Tibial nerve (tissue), 4 donors: ENCODE measurements around the gene STK17B. TPM values are rescaled to one million over a fixed set of nuclear protein-coding genes. Genes with fewer than 3 reads are reported as not detected.

Source experiments
- DNase-seq, 2 donors: peaks; one replicate each; pipeline ENCODE4 v3.0.0-alpha.2; 2019; ENCODE audit warnings: low spot score in 2 of 2
- H3K27ac ChIP-seq, 4 donors: fragments of 200-600 bp; sonication (generic) in 3 of 4; one replicate each; pipeline ENCODE4 v1.5.1; 2017 to 2019; ENCODE audit warnings: mild to moderate bottlenecking in 1 of 4
- H3K27me3 ChIP-seq, 2 donors: fragments of 200-600 bp; sonication (generic) in 1 of 2; one replicate each; pipeline versions ENCODE4 v1.5.1 to v1.6.0; 2017 to 2019
- H3K36me3 ChIP-seq, 3 donors: fragments of 200-600 bp; sonication (generic); one replicate each; pipeline ENCODE4 v1.5.1; 2018 to 2019
- H3K4me1 ChIP-seq, 4 donors: fragments of 200-600 bp; sonication (generic) in 3 of 4; one replicate each; pipeline ENCODE4 v1.5.1; 2017 to 2019
- H3K4me3 ChIP-seq, 4 donors: fragments of 200-600 bp; sonication (generic) in 3 of 4; one replicate each; pipeline ENCODE4 v1.5.1; 2017 to 2019; ENCODE audit warnings: mild to moderate bottlenecking in 1 of 4, moderate library complexity in 1 of 4
- H3K9me3 ChIP-seq, 4 donors: fragments of 200-600 bp; sonication (generic) in 3 of 4; one replicate each; pipeline ENCODE4 v1.5.1; 2017 to 2019
- EP300 ChIP-seq, 2 donors: sonication (generic); formaldehyde crosslinking; IDR thresholded peaks; one replicate each; pipeline ENCODE4 v1.6.1; 2017; ENCODE audit warnings: antibody characterized with exemption in 2 of 2, mild to moderate bottlenecking in 1 of 2
- POLR2A ChIP-seq, 2 donors: fragments of 450-650 bp; IDR thresholded peaks; one replicate each; pipeline ENCODE4 v1.6.1; 2017; ENCODE audit warnings: antibody characterized with exemption in 2 of 2, mild to moderate bottlenecking in 2 of 2, moderate library complexity in 2 of 2
- WGBS, 2 donors: methylation state at CpG; one replicate each; pipeline ENCODE4 v1.1.5; 2018; 5-methylcytosine and 5-hydroxymethylcytosine counted together
- total RNA-seq, 4 donors: library from RNA; depleted of rRNA; stranded (reverse); fragments of >200 nt; gene quantifications; one replicate each; pipeline ENCODE4 v1.1.0, GENCODE V29; 2016
- TF ChIP-seq, protein P1 (sequence below), 5 experiments: fragments of 200-600 bp in 3 of 5; fragments of 450-650 bp in 2 of 5; sonication (generic) in 3 of 5; IDR thresholded peaks; one replicate each; pipeline ENCODE4 v1.5.1; 2016 to 2019; ENCODE audit warnings: antibody characterized with exemption in 5 of 5, mild to moderate bottlenecking in 3 of 5, moderate library complexity in 2 of 5

The STK17B gene
- total RNA-seq, 4 donors from 2014 or later = 35.1 to 73.9 (median 45.4) TPM

DNA sequence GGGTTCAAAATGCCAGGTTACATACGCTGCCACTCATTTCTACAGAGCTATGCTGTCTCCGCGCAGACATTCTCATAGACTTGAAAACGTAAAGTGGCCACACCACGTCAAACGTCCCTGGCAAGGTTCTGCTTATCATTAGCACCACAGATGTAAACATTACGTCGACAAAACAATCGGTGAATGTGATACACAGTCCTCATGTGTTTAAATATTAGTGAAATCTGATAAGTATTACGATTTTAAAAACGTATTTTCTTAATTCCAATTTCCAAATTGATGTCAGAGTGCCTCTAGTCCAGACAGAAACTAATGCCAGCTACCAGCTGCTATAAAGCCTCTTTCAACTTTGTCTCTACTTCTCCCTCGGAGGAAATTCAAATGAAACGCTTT lies 1.2 kb downstream of the STK17B start:
- TF ChIP-seq EP300 (IDR thresholded peaks at IDR 0.05) (peak in 1 of 2 donors; percentile 38), POLR2A (IDR thresholded peaks at IDR 0.05) (peak in 1 of 2 donors; percentile 8)
- TF ChIP-seq, protein P1, sequence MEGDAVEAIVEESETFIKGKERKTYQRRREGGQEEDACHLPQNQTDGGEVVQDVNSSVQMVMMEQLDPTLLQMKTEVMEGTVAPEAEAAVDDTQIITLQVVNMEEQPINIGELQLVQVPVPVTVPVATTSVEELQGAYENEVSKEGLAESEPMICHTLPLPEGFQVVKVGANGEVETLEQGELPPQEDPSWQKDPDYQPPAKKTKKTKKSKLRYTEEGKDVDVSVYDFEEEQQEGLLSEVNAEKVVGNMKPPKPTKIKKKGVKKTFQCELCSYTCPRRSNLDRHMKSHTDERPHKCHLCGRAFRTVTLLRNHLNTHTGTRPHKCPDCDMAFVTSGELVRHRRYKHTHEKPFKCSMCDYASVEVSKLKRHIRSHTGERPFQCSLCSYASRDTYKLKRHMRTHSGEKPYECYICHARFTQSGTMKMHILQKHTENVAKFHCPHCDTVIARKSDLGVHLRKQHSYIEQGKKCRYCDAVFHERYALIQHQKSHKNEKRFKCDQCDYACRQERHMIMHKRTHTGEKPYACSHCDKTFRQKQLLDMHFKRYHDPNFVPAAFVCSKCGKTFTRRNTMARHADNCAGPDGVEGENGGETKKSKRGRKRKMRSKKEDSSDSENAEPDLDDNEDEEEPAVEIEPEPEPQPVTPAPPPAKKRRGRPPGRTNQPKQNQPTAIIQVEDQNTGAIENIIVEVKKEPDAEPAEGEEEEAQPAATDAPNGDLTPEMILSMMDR (IDR thresholded peaks at IDR 0.05) = no peak
- Histone ChIP-seq H3K27ac (peak overlapping the region; percentile 56 to 94 (median 90)), H3K4me1 (peaks cover 0 to 24% (median 10%) of the 10 kb centered on the region in 4 donors), H3K4me3 (peak overlapping the region; percentile 67 to 95 (median 84)), H3K27me3 (no peaks in the 10 kb centered on the region), H3K9me3 (no peaks in the 10 kb centered on the region), H3K36me3 (no peaks in the 10 kb centered on the region)
- peak in 1 of 2 donors; percentile 47 for DNase-seq
- WGBS, 2 donors = 1% methylated on average over 13 of the region's 13 CpGs

- TF ChIP-seq EP300 (IDR thresholded peaks at IDR 0.05) (no peak), POLR2A (IDR thresholded peaks at IDR 0.05) (no peak)
- TF ChIP-seq, protein P1 (IDR thresholded peaks at IDR 0.05) = no peak
- Histone ChIP-seq H3K27ac (peak overlapping the region in 3 of 4 donors; percentile 40 to 94 (median 93)), H3K36me3 (no peaks in the 10 kb centered on the region), H3K4me1 (peaks cover 0 to 25% (median 10%) of the 10 kb centered on the region in 4 donors), H3K27me3 (no peaks in the 10 kb centered on the region), H3K4me3 (peak overlapping the region; percentile 67 to 95 (median 84)), H3K9me3 (no peaks in the 10 kb centered on the region)
- DNase-seq = no peak
- 74 to 75% methylated on average over 5 of the region's 5 CpGs for WGBS, 2 donors
Observed at GRCh38 chr2:196169516-196169915, 1.9 kb downstream of the STK17B start.

DNA sequence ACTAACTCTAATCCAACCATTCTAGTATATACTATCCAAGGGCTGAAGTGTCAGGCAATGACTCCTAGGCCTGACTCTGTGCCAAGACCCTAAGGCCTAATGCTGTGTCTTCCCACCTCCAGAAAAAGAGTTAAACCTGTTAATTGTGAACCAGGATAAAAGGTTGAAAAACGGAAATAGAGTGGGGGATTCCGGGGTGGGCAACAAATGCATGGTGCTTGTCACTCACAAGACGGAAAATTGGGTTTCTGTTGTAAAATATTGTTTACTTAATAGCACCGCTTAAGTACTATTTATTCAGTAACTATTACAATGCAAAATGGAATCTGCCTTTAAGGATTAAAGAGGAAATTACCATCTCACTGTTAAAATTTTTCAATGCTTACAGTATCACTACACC lies 3.2 kb downstream of the STK17B start:
- peaks cover 0 to 25% (median 10%) of the 10 kb centered on the region in 4 donors for H3K4me1 ChIP-seq
- DNase-seq = no peak
- H3K36me3 ChIP-seq = no peaks in the 10 kb centered on the region
- no peaks in the 10 kb centered on the region for H3K27me3 ChIP-seq
- peak overlapping the region in 3 of 4 donors; percentile 1 to 21 (median 6) for H3K27ac ChIP-seq
- H3K4me3 ChIP-seq = peak overlapping the region in 3 of 4 donors; percentile 3 to 95 (median 14)
- H3K9me3 ChIP-seq = no peaks in the 10 kb centered on the region
- TF ChIP-seq, protein P1 (IDR thresholded peaks at IDR 0.05) = no peak
- TF ChIP-seq POLR2A (IDR thresholded peaks at IDR 0.05) (no peak), EP300 (IDR thresholded peaks at IDR 0.05) (no peak)
- 78 to 80% methylated on average over 4 of the region's 4 CpGs for WGBS, 2 donors

- Histone ChIP-seq H3K27me3 (no peaks in the 10 kb centered on the region), H3K27ac (peak overlapping the region in 2 of 4 donors; percentile 6 to 21), H3K36me3 (peaks cover 0 to 3% (median 3%) of the 10 kb centered on the region in 3 donors), H3K4me1 (peaks cover 0 to 21% (median 9%) of the 10 kb centered on the region in 4 donors), H3K4me3 (peak overlapping the region in 2 of 4 donors; percentile 14 to 95), H3K9me3 (no peaks in the 10 kb centered on the region)
- 68 to 78% methylated on average over 2 of the region's 2 CpGs for WGBS, 2 donors
- DNase-seq = no peak
- TF ChIP-seq POLR2A (IDR thresholded peaks at IDR 0.05) (no peak), EP300 (IDR thresholded peaks at IDR 0.05) (no peak)
- TF ChIP-seq, protein P1 (IDR thresholded peaks at IDR 0.05) = no peak
Observed at GRCh38 chr2:196167666-196168065, 3.7 kb downstream of the STK17B start.

- DNase-seq = no peak
- TF ChIP-seq, protein P1 (IDR thresholded peaks at IDR 0.05) = no peak
- TF ChIP-seq POLR2A (IDR thresholded peaks at IDR 0.05) (no peak), EP300 (IDR thresholded peaks at IDR 0.05) (no peak)
- H3K4me1 ChIP-seq = peaks cover 0 to 15% (median 6%) of the 10 kb centered on the region in 4 donors
- no peaks in the 10 kb centered on the region for H3K27me3 ChIP-seq
- H3K36me3 ChIP-seq = peaks cover 0 to 11% (median 6%) of the 10 kb centered on the region in 3 donors
- 51 to 79% methylated on average over 1 of the region's 1 CpG for WGBS, 2 donors
- peak overlapping the region in 2 of 4 donors; percentile 14 to 95 for H3K4me3 ChIP-seq
- peak overlapping the region in 1 of 4 donors; percentile 32 for H3K27ac ChIP-seq
- H3K9me3 ChIP-seq = no peaks in the 10 kb centered on the region
Observed at GRCh38 chr2:196166876-196167275, 4.5 kb downstream of the STK17B start.
